Hepatocyte (in vitro differentiated cells): ENCODE data around the gene WDR74. TPM values are rescaled to one million over a fixed set of nuclear protein-coding genes. Genes with fewer than 3 reads are reported as not detected.

Experiments
- DNase-seq: peaks from one replicate; pipeline ENCODE4 v3.0.0-alpha.2; 2016; ENCODE audit warnings: low spot score
- H2AFZ ChIP-seq: fragments of 200-600 bp; sonication (generic); 2 replicates; pipeline ENCODE4 v1.6.0; 2016; ENCODE audit warnings: antibody characterized with exemption, mild to moderate bottlenecking
- H3K27ac ChIP-seq: fragments of 200-600 bp; sonication (generic); 2 replicates; pipeline ENCODE4 v1.5.1; 2016; ENCODE audit warnings: mild to moderate bottlenecking
- H3K27me3 ChIP-seq: fragments of 200-600 bp; sonication (generic); 2 replicates; pipeline ENCODE4 v1.6.1; 2016
- H3K36me3 ChIP-seq: fragments of 200-600 bp; sonication (generic); replicated peaks from 2 replicates; pipeline ENCODE4 v1.5.1; 2016; ENCODE audit warnings: low read depth; ENCODE audit not compliant: insufficient read depth
- H3K4me1 ChIP-seq: fragments of 200-600 bp; sonication (generic); 2 replicates; pipeline ENCODE4 v1.5.1; 2016; ENCODE audit warnings: mild to moderate bottlenecking, moderate library complexity; ENCODE audit not compliant: insufficient read depth
- H3K4me2 ChIP-seq: fragments of 200-600 bp; sonication (generic); 2 replicates; pipeline ENCODE4 v1.6.0; 2016
- H3K4me3 ChIP-seq: fragments of 200-600 bp; sonication (generic); 2 replicates; pipeline ENCODE4 v1.5.1; 2016; ENCODE audit warnings: mild to moderate bottlenecking
- H3K79me2 ChIP-seq: fragments of 200-600 bp; sonication (generic); 2 replicates; pipeline ENCODE4 v1.6.0; 2017; ENCODE audit warnings: mild to moderate bottlenecking
- H3K9me2 ChIP-seq: fragments of 200-600 bp; sonication (generic); replicated peaks from 2 replicates; pipeline ENCODE4 v1.6.0; 2017; ENCODE audit warnings: mild to moderate bottlenecking; ENCODE audit not compliant: insufficient read depth
- H3K9me3 ChIP-seq: fragments of 200-600 bp; sonication (generic); 2 replicates; pipeline ENCODE4 v1.5.1; 2016; ENCODE audit warnings: low read depth, mild to moderate bottlenecking
- H4K20me1 ChIP-seq: fragments of 200-600 bp; sonication (generic); 2 replicates; pipeline ENCODE4 v1.6.0; 2016; ENCODE audit warnings: mild to moderate bottlenecking; ENCODE audit not compliant: insufficient read depth, poor library complexity, severe bottlenecking
- CTCF ChIP-seq: fragments of 200-600 bp; sonication (generic); IDR thresholded peaks from 2 replicates; pipeline ENCODE4 v1.5.1; 2016; ENCODE audit warnings: antibody characterized with exemption, mild to moderate bottlenecking; ENCODE audit not compliant: poor library complexity
- EZH2 ChIP-seq: fragments of 200-600 bp; sonication (generic); IDR thresholded peaks from 2 replicates; pipeline ENCODE4 v1.6.1; 2016; ENCODE audit warnings: antibody characterized with exemption, mild to moderate bottlenecking, borderline replicate concordance
- EZH2phosphoT487 ChIP-seq: fragments of 200-600 bp; sonication (generic); IDR thresholded peaks from one replicate; pipeline ENCODE4 v1.6.1; 2018; ENCODE audit warnings: antibody characterized with exemption, mild to moderate bottlenecking, low read depth, moderate library complexity; ENCODE audit not compliant: unreplicated experiment, severe bottlenecking
- WGBS: methylation state at CpG from one replicate; pipeline ENCODE4 v1.1.6; 2016; ENCODE audit warnings: low lambda C conversion rate; ENCODE audit errors: missing lambda C conversion rate; 5-methylcytosine and 5-hydroxymethylcytosine counted together
- polyA plus RNA-seq: library from polyadenylated mRNA; unstranded; fragments of >200 nt; fragmentation: Nextera tagmentation; extraction: Ambion mirVana; gene quantifications from 2 replicates; pipeline ENCODE4 v1.2.1, GENCODE V29; 2016
- total RNA-seq: library from RNA; depleted of rRNA; stranded (reverse); fragments of >200 nt; gene quantifications from 2 replicates; pipeline ENCODE4 v1.2.3, GENCODE V29; 2014

WDR74 gene
- total and polyA plus RNA-seq, 2 experiments from 2014 or later = 30.9 to 34.1 TPM

- Histone ChIP-seq H3K4me2 (no peak overlapping the region), H3K4me1 (peaks cover 12% of the 10 kb centered on the region), H3K9me2 (no peaks in the 10 kb centered on the region), H3K79me2 (peaks cover 31% of the 10 kb centered on the region), H2AFZ (no peak overlapping the region), H3K27ac (no peak overlapping the region), H3K9me3 (no peaks in the 10 kb centered on the region), H3K36me3 (peaks cover 11% of the 10 kb centered on the region), H3K27me3 (no peaks in the 10 kb centered on the region), H4K20me1 (peaks cover 28% of the 10 kb centered on the region), H3K4me3 (no peak overlapping the region)
- DNase-seq = no peak
- TF ChIP-seq EZH2 = no peak
- TF ChIP-seq CTCF = no peak
- TF ChIP-seq EZH2phosphoT487 = no peak
- 60% methylated on average over 14 of the region's 15 CpGs for WGBS
Measured at GRCh38 chr11:62850911-62851806, 11.8 kb upstream of the WDR74 start.

GRCh38 chr11:62847767-62848314, 8.5 kb upstream of the WDR74 start:
- H3K36me3 ChIP-seq = peaks cover 4% of the 10 kb centered on the region
- H3K4me2 ChIP-seq = no peak overlapping the region
- H3K9me2 ChIP-seq = no peaks in the 10 kb centered on the region
- no peaks in the 10 kb centered on the region for H3K27me3 ChIP-seq
- no peaks in the 10 kb centered on the region for H3K9me3 ChIP-seq
- H3K4me3 ChIP-seq = no peak overlapping the region
- no peak overlapping the region for H2AFZ ChIP-seq
- peaks cover 3% of the 10 kb centered on the region for H3K79me2 ChIP-seq
- TF ChIP-seq CTCF (no peak), EZH2phosphoT487 (no peak), EZH2 (no peak)
- H3K27ac ChIP-seq = no peak overlapping the region
- peaks cover 1% of the 10 kb centered on the region for H3K4me1 ChIP-seq
- WGBS = 89% methylated on average over 1 of the region's 1 CpG
- no peak for DNase-seq
- peaks cover 4% of the 10 kb centered on the region for H4K20me1 ChIP-seq

- Histone ChIP-seq H2AFZ (no peak overlapping the region), H4K20me1 (no peaks in the 10 kb centered on the region), H3K79me2 (no peaks in the 10 kb centered on the region), H3K27ac (no peak overlapping the region), H3K9me2 (no peaks in the 10 kb centered on the region), H3K4me1 (peaks cover 9% of the 10 kb centered on the region), H3K9me3 (no peaks in the 10 kb centered on the region), H3K27me3 (no peaks in the 10 kb centered on the region), H3K4me2 (no peak overlapping the region), H3K4me3 (no peak overlapping the region), H3K36me3 (no peaks in the 10 kb centered on the region)
- 95% methylated on average over 3 of the region's 3 CpGs for WGBS
- no peak for DNase-seq
- no peak for TF ChIP-seq EZH2phosphoT487
- TF ChIP-seq CTCF = no peak
- TF ChIP-seq EZH2 = no peak
Measured at GRCh38 chr11:62846177-62846576, 6.8 kb upstream of the WDR74 start.
